ENCODE measurements around the gene MYH14. TPM values are rescaled to one million over a fixed set of nuclear protein-coding genes. Genes with fewer than 3 reads are reported as not detected.

MYH14 gene
- total and polyA plus RNA-seq, 9 of the 15 experiments (the other 6 are each of a cell fraction or from before 2014, with no cell fraction given): 0.04 to 0.86 (median 0.19) TPM; not detected in 2

DNA sequence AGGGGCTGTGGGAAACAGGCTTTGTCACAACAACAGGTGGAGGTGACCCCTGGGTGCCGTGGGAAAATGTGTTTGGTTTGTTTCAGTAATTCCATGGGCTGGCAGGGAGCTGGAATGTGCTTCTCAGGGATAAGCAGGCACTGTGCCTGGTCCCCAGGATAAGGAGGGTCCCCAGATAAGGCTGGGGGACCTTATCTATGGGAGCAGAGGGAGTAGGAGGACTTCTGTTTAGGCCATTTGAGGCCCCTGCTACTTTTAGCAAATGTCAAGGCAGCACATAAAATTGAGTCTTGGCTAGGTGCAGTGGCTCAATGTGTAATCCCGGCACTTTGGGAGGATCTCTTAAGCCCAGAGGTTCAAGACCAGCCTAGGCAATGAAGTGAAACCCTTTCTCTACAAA, 66.2 kb downstream of the MYH14 start (continued):
- TF ChIP-seq, protein P1, sequence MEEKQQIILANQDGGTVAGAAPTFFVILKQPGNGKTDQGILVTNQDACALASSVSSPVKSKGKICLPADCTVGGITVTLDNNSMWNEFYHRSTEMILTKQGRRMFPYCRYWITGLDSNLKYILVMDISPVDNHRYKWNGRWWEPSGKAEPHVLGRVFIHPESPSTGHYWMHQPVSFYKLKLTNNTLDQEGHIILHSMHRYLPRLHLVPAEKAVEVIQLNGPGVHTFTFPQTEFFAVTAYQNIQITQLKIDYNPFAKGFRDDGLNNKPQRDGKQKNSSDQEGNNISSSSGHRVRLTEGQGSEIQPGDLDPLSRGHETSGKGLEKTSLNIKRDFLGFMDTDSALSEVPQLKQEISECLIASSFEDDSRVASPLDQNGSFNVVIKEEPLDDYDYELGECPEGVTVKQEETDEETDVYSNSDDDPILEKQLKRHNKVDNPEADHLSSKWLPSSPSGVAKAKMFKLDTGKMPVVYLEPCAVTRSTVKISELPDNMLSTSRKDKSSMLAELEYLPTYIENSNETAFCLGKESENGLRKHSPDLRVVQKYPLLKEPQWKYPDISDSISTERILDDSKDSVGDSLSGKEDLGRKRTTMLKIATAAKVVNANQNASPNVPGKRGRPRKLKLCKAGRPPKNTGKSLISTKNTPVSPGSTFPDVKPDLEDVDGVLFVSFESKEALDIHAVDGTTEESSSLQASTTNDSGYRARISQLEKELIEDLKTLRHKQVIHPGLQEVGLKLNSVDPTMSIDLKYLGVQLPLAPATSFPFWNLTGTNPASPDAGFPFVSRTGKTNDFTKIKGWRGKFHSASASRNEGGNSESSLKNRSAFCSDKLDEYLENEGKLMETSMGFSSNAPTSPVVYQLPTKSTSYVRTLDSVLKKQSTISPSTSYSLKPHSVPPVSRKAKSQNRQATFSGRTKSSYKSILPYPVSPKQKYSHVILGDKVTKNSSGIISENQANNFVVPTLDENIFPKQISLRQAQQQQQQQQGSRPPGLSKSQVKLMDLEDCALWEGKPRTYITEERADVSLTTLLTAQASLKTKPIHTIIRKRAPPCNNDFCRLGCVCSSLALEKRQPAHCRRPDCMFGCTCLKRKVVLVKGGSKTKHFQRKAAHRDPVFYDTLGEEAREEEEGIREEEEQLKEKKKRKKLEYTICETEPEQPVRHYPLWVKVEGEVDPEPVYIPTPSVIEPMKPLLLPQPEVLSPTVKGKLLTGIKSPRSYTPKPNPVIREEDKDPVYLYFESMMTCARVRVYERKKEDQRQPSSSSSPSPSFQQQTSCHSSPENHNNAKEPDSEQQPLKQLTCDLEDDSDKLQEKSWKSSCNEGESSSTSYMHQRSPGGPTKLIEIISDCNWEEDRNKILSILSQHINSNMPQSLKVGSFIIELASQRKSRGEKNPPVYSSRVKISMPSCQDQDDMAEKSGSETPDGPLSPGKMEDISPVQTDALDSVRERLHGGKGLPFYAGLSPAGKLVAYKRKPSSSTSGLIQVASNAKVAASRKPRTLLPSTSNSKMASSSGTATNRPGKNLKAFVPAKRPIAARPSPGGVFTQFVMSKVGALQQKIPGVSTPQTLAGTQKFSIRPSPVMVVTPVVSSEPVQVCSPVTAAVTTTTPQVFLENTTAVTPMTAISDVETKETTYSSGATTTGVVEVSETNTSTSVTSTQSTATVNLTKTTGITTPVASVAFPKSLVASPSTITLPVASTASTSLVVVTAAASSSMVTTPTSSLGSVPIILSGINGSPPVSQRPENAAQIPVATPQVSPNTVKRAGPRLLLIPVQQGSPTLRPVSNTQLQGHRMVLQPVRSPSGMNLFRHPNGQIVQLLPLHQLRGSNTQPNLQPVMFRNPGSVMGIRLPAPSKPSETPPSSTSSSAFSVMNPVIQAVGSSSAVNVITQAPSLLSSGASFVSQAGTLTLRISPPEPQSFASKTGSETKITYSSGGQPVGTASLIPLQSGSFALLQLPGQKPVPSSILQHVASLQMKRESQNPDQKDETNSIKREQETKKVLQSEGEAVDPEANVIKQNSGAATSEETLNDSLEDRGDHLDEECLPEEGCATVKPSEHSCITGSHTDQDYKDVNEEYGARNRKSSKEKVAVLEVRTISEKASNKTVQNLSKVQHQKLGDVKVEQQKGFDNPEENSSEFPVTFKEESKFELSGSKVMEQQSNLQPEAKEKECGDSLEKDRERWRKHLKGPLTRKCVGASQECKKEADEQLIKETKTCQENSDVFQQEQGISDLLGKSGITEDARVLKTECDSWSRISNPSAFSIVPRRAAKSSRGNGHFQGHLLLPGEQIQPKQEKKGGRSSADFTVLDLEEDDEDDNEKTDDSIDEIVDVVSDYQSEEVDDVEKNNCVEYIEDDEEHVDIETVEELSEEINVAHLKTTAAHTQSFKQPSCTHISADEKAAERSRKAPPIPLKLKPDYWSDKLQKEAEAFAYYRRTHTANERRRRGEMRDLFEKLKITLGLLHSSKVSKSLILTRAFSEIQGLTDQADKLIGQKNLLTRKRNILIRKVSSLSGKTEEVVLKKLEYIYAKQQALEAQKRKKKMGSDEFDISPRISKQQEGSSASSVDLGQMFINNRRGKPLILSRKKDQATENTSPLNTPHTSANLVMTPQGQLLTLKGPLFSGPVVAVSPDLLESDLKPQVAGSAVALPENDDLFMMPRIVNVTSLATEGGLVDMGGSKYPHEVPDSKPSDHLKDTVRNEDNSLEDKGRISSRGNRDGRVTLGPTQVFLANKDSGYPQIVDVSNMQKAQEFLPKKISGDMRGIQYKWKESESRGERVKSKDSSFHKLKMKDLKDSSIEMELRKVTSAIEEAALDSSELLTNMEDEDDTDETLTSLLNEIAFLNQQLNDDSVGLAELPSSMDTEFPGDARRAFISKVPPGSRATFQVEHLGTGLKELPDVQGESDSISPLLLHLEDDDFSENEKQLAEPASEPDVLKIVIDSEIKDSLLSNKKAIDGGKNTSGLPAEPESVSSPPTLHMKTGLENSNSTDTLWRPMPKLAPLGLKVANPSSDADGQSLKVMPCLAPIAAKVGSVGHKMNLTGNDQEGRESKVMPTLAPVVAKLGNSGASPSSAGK (IDR thresholded peaks at IDR 0.05): no peak
- TF ChIP-seq PCBP1 (IDR thresholded peaks at IDR 0.05; ENCODE audit: low read depth, low read length, poor library complexity, severe bottlenecking) (no peak), PHF8 (IDR thresholded peaks at IDR 0.05; ENCODE audit: borderline replicate concordance, low read length) (no peak), MIER1 (IDR thresholded peaks at IDR 0.05; ENCODE audit: low read depth) (no peak), CHD4 (IDR thresholded peaks at IDR 0.05; ENCODE audit: insufficient read depth, insufficient replicate concordance, low read depth, low read length, poor library complexity, severe bottlenecking) (no peak), ARHGAP35 (IDR thresholded peaks at IDR 0.05; ENCODE audit: partially characterized antibody) (no peak), NONO (IDR thresholded peaks at IDR 0.05; ENCODE audit: low read depth in 2 of 2, low read length in 1 of 2) (no peak)
- TF ChIP-seq, protein P2, sequence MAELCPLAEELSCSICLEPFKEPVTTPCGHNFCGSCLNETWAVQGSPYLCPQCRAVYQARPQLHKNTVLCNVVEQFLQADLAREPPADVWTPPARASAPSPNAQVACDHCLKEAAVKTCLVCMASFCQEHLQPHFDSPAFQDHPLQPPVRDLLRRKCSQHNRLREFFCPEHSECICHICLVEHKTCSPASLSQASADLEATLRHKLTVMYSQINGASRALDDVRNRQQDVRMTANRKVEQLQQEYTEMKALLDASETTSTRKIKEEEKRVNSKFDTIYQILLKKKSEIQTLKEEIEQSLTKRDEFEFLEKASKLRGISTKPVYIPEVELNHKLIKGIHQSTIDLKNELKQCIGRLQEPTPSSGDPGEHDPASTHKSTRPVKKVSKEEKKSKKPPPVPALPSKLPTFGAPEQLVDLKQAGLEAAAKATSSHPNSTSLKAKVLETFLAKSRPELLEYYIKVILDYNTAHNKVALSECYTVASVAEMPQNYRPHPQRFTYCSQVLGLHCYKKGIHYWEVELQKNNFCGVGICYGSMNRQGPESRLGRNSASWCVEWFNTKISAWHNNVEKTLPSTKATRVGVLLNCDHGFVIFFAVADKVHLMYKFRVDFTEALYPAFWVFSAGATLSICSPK (IDR thresholded peaks at IDR 0.05; ENCODE audit: borderline replicate concordance): no peak
- TF ChIP-seq, protein P3, sequence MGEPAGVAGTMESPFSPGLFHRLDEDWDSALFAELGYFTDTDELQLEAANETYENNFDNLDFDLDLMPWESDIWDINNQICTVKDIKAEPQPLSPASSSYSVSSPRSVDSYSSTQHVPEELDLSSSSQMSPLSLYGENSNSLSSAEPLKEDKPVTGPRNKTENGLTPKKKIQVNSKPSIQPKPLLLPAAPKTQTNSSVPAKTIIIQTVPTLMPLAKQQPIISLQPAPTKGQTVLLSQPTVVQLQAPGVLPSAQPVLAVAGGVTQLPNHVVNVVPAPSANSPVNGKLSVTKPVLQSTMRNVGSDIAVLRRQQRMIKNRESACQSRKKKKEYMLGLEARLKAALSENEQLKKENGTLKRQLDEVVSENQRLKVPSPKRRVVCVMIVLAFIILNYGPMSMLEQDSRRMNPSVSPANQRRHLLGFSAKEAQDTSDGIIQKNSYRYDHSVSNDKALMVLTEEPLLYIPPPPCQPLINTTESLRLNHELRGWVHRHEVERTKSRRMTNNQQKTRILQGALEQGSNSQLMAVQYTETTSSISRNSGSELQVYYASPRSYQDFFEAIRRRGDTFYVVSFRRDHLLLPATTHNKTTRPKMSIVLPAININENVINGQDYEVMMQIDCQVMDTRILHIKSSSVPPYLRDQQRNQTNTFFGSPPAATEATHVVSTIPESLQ (CRISPR knock-in tag; IDR thresholded peaks at IDR 0.05): no peak

Measured in K562 (cell line).